Activated effector memory CD4-positive, alpha-beta T cell treated with anti-CD3 and anti-CD28 coated beads, Interleukin-2, amount 50 U/mL, for 16 hours (primary cell): ENCODE measurements around the gene SLC25A30.
"Not testable (repeated sequence)": the region's sequence is repeated elsewhere in the genome, so short reads cannot be mapped to it uniquely, and the experiment has no call there.

ENCODE experiments used
- DNase-seq: peaks from one replicate; pipeline ENCODE4 v3.0.0-alpha.2; 2020

SLC25A30 gene

GRCh38 chr13:45364876-45365557, 53.2 kb downstream of the SLC25A30 start:
- DNase-seq = no peak

- DNase-seq = no peak
Observed at GRCh38 chr13:45362939-45363338, 55.2 kb downstream of the SLC25A30 start.

DNA sequence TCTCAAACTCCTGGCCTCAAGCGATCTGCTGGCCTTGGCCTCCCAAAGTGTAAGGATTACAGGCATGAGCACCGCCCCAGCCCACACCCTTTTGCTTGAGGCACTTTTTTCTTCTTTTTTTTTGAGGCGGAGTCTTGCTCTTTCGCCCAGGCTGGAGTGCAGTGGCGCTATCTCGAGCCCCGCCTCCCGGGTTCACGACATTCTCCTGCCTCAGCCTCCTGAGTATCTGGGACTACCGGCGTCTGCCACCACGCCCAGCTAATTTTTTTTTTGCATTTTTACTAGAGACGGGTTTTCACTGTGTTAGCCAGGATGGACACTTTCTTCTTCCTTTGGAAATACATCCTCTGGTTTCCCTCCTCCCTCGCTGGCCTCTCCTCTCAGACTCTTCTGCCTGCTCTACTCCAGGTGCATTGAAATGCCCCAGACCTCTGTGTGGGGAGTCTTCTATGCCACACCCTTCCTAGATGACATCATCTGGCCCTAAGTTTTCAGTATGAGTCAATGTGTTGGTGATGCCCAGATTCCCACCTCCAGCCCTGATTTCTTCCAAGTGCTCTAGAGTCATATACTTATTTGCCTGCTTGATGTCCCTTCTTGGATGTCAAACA, 56.5 kb downstream of the SLC25A30 start:
- DNase-seq = no peak

- no peak for DNase-seq
Observed at GRCh38 chr13:45356966-45357672, 61.1 kb downstream of the SLC25A30 start.

DNA sequence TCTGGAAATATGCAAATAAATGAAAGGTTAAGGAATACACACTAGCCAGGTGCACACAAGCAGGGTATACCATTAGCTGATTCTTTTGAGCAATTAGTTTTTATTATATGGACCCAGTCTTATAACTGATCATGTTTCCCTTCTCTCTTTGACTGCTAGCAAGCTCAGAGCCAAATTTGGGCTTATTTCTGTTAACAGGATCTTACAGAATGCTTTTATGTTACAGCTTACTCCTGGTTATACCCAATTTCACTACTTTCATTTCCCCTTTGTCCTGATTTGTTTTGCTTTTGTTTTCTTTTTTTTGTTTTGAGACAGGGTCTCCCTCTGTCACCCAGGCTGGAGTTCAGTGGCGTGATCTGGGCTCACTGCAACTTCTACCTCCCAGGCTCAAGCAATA, 64.3 kb downstream of the SLC25A30 start:
- DNase-seq = no peak

DNA sequence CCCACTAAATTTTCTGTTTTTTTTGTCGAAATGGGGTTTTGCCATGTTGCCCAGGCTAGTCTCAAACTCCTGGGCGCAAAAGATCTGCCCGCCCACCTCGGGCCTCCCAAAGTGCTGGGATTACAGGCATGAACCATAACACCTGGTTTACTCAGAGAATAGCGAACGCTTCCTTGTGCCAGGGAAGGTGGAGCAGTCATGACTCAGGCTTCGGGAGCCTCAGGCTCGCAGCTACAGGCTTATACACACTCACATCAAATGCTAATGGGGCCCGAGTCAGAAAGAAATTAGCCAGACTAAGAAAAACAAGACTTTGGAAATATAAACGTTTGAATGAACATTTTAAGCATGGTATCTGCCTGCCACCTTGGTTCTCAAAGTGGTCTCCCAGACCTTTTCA, 66.1 kb downstream of the SLC25A30 start:
- DNase-seq = no peak

GRCh38 chr13:45350152-45350551, 68.0 kb downstream of the SLC25A30 start:
- no peak for DNase-seq

GRCh38 chr13:45349438-45349837, 68.7 kb downstream of the SLC25A30 start:
- no peak for DNase-seq

DNA sequence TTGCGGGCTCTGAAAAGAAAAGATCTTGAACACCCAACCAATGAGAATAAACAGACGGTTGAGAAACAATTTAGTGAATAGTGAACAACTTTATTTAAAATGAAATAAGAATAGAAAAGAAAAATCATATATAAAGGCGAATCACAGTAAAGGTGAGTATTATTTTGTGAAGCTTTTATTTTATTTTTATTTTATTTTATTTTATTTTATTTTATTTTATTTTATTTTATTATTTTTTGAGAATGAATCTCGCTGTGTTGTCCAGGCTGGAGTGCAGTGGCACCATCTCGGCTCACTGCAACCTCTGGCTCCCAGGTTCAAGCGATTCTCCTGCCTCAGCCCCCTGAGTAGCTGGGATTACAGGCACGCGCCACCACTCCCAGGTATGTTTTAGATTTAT, 74.1 kb downstream of the SLC25A30 start:
- not testable (repeated sequence) for DNase-seq
